ENCODE measurements around the gene LUZP4.
"Not testable (repeated sequence)": the region's sequence is repeated elsewhere in the genome, so short reads cannot be mapped to it uniquely, and the experiment has no call there.

Gene LUZP4

DNA sequence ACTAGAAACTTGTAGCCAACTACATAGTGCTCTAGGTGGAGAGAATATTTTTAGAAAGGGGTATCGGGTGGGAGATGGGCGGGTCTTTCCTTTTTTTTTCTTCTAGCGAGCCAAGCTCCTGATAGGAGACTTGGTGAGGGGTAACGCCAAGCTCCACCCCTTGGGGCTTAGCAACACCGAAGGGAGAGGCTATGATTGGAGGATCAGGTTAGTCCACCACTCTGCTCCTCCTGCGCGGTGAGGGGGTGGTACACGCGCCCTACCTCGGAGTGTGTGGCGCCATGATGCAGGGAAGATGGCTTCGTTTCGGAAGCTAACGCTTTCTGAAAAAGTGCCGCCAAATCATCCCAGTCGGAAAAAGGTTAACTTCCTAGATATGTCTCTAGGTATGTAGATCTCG, at the start of gene LUZP4:
LUZP4 (plus strand) TSS at position 251 of the 400 bp plus-strand sequence; CDS start at position 296, 45 bp downstream.
- DNase-seq (ENCODE audit: low spot score), result no peak

DNA sequence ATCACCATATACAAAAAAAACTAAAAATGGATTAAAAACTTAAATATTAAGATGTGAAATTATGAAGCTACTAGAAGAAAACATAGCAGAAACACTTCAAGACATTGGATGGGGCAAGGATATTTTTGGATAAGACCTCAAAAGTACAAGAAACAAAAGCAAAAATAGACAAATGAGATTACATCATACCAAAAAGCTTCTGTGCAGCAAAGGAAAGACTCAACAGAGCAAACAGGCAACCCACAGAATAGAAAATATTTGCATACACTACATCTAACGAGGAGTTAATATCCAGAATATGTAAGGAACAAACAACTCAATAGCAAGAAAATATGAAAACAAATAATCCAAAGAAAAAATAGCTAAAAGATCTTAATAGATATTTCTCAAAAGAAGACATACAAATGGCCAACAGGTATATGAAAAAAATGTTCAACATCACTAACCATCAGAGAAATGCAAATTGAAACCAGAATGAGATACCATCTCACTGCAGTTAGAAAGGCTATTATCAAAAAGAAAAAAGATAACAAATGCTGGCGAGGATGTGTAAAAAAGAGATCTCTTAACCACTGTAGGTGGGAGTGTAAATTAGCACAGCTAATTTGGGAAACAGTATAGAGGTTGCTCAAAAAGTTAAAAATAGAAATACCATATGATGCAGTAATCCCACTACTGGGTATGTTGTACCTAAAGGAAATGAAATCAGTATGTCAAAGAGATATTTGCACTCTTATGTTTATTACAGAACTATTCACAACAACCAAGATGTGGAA, 37.9 kb upstream of the LUZP4 start:
- no peak for DNase-seq (ENCODE audit: low spot score)

- DNase-seq (ENCODE audit: low spot score), result no peak
These were observed 34.5 kb upstream of the LUZP4 start for GRCh38 chrX:115255003-115255402.

GRCh38 chrX:115257711-115258110, 31.8 kb upstream of the LUZP4 start:
- DNase-seq (ENCODE audit: low spot score), result no peak

GRCh38 chrX:115259238-115259875, 30.2 kb upstream of the LUZP4 start:
- no peak for DNase-seq (ENCODE audit: low spot score)

GRCh38 chrX:115260330-115260729, 29.2 kb upstream of the LUZP4 start:
- DNase-seq (ENCODE audit: low spot score), result peak; percentile 12

DNA sequence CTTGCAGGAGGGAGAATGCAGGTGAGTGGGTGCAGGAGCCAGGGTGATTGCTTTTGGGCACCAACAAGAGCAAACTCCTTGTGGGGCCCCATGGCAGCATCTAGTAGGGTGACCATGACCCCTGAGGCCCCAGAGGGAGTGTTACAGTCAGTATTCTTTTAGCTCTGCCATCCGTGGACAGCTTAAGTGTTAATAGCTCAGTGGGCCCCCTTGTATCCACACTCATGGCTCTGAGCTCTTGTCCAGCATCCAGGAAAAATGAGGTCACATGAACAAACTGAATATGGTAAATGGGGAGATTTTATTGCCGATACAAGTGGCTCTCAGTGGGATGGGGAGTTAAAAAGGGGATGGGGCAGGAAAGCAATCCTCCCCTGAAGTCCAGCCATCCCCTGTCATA, 28.4 kb upstream of the LUZP4 start:
- no peak for DNase-seq (ENCODE audit: low spot score)

- DNase-seq (ENCODE audit: low spot score), result no peak
These were observed 25.5 kb upstream of the LUZP4 start for GRCh38 chrX:115264009-115264408.

DNA sequence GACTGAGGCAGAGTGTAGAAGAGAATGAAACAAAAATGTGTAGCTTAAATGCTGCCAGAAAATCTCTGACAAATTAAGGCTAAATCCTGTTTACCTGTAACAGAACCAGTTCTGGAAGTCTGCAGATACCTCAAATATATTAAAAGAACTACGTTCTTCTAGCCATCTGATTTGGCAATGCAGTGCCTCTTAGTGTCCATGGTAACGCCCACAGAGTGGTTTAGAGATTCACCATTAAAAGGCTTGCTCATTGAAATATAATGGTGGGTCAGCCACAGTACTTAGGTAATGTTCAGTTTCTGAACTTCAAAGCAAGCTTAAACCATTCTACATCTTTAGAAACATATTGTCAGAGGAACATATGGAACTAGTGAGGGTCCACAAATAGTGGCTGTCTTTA, 23.2 kb upstream of the LUZP4 start:
- no peak for DNase-seq (ENCODE audit: low spot score)

DNA sequence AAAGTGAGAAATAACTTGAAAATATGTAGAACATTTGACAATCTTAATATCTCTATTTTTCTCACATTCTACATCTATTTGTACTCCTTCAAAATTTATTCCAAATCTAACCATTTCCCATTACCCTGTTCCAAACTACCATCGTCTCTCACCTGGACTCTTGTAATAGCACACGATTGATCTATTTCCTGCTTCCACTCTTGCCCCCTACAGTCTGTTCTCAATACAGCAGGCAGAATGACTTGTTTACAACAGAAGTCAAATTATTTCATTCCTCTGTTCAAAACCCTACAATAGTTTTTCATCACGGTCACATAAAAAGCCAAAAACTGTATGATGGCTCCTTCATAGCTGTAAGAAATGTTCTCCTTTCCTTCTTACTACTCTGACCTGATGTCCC, 21.1 kb upstream of the LUZP4 start:
- no peak for DNase-seq (ENCODE audit: low spot score)

DNA sequence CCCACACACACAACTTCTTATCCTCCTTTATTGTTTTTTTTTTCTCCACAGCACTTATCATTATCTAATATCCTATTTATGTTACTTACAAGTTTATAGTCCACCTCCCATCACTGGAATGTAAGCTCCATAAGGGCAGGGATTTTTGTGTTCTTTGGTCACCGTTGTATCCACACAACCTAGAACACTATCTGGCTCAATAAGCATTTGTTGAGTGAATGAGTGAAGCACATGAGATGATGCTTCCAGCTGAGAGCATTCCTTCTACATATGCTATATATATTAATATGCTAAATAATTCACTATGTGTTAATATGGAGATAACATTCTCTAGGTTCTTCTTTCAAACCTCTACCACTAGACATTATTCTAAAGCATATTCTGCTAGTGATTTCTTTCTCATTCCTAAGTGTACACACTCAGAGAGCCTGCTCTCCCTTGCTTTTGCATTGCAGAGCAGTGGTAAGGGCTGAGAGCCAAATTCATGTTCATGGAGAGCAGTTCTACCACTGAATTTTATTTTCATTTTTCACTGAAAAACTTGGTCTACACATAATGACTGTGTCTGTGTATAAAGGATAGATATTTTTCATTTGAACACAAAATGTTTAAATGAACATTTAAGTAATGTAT, 20.3 kb upstream of the LUZP4 start:
- DNase-seq (ENCODE audit: low spot score), result no peak

DNA sequence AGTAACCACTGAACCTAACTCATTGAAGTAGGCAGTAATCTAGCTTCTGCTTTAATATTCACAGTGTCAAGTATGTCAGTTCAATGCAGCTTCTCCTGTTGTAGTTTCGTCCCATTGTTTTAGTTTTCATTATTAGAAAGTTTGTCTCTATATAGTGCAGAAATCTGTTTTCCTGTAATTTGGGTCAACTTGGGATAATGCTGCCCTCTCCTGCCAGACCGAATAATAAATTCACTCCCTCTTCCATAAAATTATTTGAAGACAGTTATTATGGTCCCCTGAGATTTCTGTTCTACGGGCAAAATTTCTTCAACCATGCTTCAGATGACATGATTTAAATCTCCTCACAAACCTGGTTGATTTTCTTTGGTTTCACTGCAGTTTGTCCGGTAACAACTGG, 4.6 kb upstream of the LUZP4 start:
- DNase-seq (ENCODE audit: low spot score), result no peak

DNA sequence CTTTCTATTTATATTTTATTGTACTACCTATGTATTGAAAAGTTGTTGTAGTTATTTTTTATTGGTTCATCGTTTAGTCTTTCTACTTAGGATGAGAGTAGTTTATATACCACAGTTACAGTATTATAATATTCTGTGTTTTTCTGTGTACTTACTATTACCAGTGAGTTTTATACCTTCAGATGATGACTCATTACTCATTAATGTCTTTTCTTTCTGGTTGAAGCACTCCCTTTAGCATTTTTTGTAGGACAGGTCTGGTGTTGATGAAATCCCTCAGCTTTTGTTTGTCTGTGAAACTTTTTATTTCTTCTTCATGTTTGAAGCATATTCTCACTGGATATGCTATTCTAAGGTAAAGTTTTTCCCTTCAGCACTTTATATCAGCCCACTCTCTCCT, 7.7 kb downstream of the LUZP4 start:
- DNase-seq (ENCODE audit: low spot score), result no peak

DNA sequence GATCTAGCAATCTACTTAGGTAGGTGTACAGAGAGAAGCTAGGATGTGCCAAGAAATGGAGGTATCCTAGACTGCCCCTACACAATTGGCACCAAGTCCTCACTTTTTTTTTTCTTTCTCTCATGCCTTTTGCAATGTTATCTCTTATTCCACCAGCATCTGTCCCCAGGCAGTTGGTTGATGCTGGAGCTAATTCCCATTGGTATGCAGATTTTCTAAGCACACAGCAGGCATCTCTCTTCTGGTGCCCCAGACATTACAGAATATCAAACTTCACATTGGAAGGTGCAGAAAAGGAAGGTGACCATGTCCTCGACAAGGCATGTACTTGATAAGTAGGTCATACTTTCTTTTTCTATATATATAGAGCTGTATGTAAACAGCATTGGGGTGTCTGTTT, 21.6 kb downstream of the LUZP4 start:
- DNase-seq (ENCODE audit: low spot score), result no peak

DNA sequence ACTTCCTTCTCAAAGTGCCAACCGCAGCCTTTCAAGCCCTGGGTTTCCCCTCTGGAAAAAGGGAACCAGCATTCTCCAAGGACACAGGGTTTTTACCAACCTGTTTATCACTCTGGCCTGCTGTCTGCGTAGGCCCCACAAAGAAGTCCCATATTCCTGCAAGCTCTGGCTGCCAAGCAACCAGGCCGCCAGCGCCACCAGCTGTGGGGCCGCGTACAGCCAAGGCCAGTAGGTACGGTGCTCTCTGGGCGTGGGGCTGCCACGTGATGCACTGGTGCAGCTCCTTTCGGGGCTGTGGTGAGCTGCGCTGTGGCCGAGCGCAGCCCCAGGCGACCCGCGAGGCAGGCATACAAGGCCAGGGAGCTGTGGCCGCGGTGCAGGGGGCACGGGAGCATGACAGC, 22.1 kb downstream of the LUZP4 start:
- DNase-seq (ENCODE audit: low spot score), result no peak

GRCh38 chrX:115318139-115318538, 28.6 kb downstream of the LUZP4 start:
- no peak for DNase-seq (ENCODE audit: low spot score)

DNA sequence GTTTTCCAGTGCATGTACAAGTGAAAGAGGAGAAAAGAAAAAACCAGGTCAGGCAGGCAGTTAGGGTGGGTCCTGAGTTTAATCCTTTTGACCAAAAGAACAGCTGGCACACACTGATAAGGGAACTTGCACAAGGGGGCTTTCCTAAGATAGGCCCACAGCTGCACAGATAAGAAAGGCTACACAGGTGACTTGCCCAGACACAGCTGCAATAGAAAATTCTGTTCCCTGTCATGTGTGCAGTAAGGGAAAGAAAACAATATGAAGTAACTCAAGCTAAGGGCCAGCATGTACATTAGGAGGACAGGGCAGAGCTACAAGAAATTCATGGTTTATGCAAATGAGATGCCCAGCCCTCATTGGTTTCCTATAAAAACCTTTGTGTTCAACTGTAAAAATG, 32.9 kb downstream of the LUZP4 start:
- no peak for DNase-seq (ENCODE audit: low spot score)

- DNase-seq (ENCODE audit: low spot score), result no peak
These were observed 34.7 kb downstream of the LUZP4 start for GRCh38 chrX:115324194-115324593.

DNA sequence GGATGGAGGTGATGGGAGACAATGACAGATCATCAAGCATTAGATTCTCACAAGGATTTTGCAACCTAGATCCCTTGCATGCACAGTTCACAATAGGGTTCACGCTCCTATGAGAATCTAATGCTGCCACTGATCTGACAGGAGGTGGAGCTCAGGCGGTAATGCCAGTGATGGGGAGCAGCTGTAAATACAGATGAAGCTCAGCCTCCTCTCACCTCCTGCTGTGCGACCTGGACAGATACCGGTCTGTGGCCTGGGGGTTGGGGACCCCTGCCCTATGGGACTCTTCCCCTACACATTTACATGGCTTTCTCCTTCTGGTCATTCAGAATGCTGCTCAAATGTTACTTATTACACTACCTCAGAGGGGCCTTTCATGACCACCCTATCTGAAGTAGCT, 39.8 kb downstream of the LUZP4 start:
- DNase-seq (ENCODE audit: low spot score), result not testable (repeated sequence)

DNA sequence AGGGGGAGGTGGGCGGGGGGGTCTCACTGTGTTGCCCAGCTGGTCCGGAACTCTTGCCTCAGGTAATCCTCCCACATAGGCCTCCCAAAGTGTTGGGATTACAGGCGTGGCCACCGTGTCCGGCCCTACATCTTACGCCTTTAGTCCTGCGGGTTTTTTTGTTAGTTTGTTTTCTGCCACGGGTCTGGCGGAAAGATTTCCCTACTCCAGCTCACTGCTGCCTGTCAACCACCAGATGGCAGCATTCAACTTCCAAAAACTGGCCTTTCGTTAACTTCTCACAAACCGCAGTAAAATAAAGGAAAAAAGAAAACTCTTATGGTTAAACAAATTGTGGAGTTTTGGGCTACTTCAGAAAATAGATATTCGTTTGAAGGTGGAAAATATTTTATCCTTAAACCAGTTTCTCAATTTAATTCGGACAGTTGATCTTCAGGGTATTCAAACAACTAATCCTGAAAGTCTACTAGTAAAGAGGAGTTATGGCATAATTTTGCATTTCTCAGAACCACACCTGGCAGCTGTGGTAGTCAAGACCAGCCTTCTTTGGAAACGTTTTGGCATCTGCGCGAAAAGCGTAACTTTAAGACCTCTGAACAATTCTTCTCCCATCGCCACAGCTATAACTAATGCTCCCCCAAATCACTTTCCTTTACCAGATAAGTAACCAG, 41.1 kb downstream of the LUZP4 start:
- DNase-seq (ENCODE audit: low spot score), result peak; percentile 74

DNA sequence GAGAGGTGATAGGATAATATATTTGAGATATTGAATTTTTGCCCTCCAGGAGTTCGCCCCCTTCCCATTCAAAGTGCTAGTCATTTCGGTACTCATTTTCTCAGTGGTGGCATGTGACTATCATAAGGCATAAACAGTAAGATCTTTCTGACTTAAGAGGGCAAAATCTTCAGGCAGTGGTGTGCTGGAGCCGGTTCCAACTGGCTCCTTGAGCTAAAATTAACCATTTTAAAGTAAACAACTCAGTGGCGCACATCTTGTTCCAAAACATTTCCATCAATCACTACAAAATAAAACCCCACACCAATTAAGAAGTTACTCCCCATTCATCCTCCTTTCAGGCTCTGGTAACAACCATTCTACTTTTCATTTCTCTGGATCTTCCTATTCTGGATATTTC, 43.3 kb downstream of the LUZP4 start:
- DNase-seq (ENCODE audit: low spot score), result no peak

DNA sequence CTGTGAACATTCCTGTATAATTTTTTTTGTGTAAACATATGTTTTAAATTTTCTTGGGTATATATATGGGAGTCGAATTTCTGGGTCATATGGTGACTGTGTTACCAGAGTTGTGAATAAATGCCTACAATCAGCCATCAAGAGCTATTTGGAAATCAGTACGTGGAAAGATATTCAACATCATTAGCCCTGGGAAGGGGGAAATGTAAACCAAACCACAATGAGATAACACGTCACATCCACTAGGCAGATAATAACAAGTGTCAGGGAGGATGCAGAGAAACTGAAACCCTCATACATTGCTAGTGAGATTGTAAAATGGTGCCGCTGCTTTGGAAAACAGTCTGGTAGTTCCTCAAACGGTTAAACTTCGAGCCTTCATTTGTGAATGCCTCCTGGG, 43.9 kb downstream of the LUZP4 start:
- no peak for DNase-seq (ENCODE audit: low spot score)
